GM12878 (cell line): ENCODE results near the gene TMEM17. TPM values are rescaled to one million over a fixed set of nuclear protein-coding genes. Genes with fewer than 3 reads are reported as not detected.

ENCODE experiments used
- ASH2L ChIP-seq: fragments of 300-600, 200-600 bp; sonication (generic); IDR thresholded peaks from 2 replicates; pipeline ENCODE4 v1.6.1; 2017; ENCODE audit warnings: low read depth, mild to moderate bottlenecking, borderline replicate concordance
- IRF5 ChIP-seq: fragments of 450-650 bp; IDR thresholded peaks from 2 replicates; pipeline ENCODE4 v1.6.1; 2017; ENCODE audit warnings: borderline replicate concordance
- POLR2AphosphoS2 ChIP-seq: IDR thresholded peaks from 2 replicates; pipeline ENCODE4 v1.6.1; 2011; ENCODE audit warnings: low read depth, mild to moderate bottlenecking, low read length, improper control_type of control experiment, moderate library complexity
- RCOR1 ChIP-seq: conservative IDR thresholded peaks from 2 replicates; pipeline ENCODE4 v1.6.1; 2012; ENCODE audit warnings: low read depth, low read length, improper control_type of control experiment
- RFX5 ChIP-seq: IDR thresholded peaks from 2 replicates; pipeline ENCODE4 v1.6.1; 2011; ENCODE audit warnings: low read depth, low read length, improper control_type of control experiment
- WRNIP1 ChIP-seq: IDR thresholded peaks from 2 replicates; pipeline ENCODE4 v1.6.1; 2011; ENCODE audit warnings: low read depth, low read length, improper control_type of control experiment, borderline replicate concordance
- ZNF592 ChIP-seq: fragments of 450-650 bp; IDR thresholded peaks from 2 replicates; pipeline ENCODE4 v1.6.1; 2017; ENCODE audit warnings: mild to moderate bottlenecking, moderate library complexity
- polyA plus RNA-seq, 11 experiments: library from polyadenylated mRNA; depleted of rRNA in 4 of 11; unstranded in 6 of 11; stranded (reverse) in 5 of 11; fragments of >200 nt; fragmentation: Nextera tagmentation in 4 of 11; fragmentation: Illumina TruSeq in 1 of 11; extraction: Ambion mirVana in 4 of 11; extraction: Trizol in 1 of 11; gene quantifications; 1 replicate in 1 of 11; 2 replicates in 10 of 11; pipeline versions ENCODE4 v1.2.1 to v1.2.3, GENCODE V29; 2011 to 2016; ENCODE audit warnings: inconsistent platforms in 2 of 11, missing spikeins in 2 of 11, low read depth in 1 of 11
- total RNA-seq, 4 experiments: library from RNA; depleted of rRNA in 3 of 4; stranded (reverse); fragments of >200 nt in 3 of 4; fragmentation: Illumina TruSeq in 1 of 4; extraction: Trizol in 1 of 4; gene quantifications; 2 replicates each; pipeline versions ENCODE4 v1.2.1 to v1.2.3, GENCODE V29; 2013 to 2021
- TF ChIP-seq, protein P1 (sequence below): fragments of 450-650 bp; IDR thresholded peaks from 2 replicates; pipeline ENCODE4 v1.6.1; 2018; ENCODE audit warnings: borderline replicate concordance, mild to moderate bottlenecking; ENCODE audit not compliant: partially characterized antibody

TMEM17 gene
- total and polyA plus RNA-seq, 10 of the 15 experiments (the other 5 are each of a cell fraction or from before 2014, with no cell fraction given), result 0.87 to 2.6 (median 1.4) TPM

DNA sequence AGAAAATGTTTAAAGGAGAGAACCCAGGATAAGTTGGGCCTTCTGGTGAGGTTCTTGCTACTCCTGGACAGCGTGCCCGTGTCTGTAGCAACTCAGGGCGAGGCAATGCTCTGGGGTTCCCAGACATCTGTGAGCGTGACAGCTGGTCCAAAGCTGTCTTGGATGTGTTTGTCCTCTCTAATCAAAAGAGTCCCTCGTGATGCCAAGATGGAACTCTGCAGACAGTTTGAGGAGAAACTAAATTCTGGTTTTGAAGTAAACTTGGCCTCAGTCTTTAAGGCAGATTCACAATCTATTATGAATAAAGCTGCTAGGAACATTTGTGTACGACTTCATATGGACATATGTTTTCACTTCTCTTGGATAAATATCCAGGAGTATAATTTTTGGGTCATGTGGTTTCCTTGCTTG lies 47.3 kb downstream of the TMEM17 start (continued):
- no peak for TF ChIP-seq RFX5
- TF ChIP-seq POLR2AphosphoS2, result no peak
- TF ChIP-seq IRF5, result no peak
- TF ChIP-seq RCOR1, result no peak
- TF ChIP-seq ASH2L, result no peak
- no peak for TF ChIP-seq ZNF592
- TF ChIP-seq, protein P1, sequence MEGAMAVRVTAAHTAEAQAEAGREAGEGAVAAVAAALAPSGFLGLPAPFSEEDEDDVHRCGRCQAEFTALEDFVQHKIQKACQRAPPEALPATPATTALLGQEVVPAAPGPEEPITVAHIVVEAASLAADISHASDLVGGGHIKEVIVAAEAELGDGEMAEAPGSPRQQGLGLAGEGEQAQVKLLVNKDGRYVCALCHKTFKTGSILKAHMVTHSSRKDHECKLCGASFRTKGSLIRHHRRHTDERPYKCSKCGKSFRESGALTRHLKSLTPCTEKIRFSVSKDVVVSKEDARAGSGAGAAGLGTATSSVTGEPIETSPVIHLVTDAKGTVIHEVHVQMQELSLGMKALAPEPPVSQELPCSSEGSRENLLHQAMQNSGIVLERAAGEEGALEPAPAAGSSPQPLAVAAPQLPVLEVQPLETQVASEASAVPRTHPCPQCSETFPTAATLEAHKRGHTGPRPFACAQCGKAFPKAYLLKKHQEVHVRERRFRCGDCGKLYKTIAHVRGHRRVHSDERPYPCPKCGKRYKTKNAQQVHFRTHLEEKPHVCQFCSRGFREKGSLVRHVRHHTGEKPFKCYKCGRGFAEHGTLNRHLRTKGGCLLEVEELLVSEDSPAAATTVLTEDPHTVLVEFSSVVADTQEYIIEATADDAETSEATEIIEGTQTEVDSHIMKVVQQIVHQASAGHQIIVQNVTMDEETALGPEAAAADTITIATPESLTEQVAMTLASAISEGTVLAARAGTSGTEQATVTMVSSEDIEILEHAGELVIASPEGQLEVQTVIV, result no peak
- no peak for TF ChIP-seq WRNIP1
